Coronary artery (tissue), 2 donors: ENCODE results near the gene AKR1D1.

ENCODE experiments used
- DNase-seq: peaks from one replicate; pipeline ENCODE4 v3.0.0-alpha.2; 2017; ENCODE audit warnings: low spot score
- H3K27ac ChIP-seq, 2 donors: fragments of 200-600 bp; sonication (generic); one replicate each; pipeline ENCODE4 v1.5.1; 2016 to 2019
- H3K4me3 ChIP-seq: fragments of 200-600 bp; sonication (generic); 2 replicates; pipeline ENCODE4 v1.5.1; 2016; ENCODE audit warnings: mild to moderate bottlenecking, moderate library complexity
- TF ChIP-seq, protein P1 (sequence below): fragments of 200-600 bp; sonication (generic); IDR thresholded peaks from one replicate; pipeline ENCODE4 v1.5.1; 2019; ENCODE audit warnings: antibody characterized with exemption

AKR1D1 gene

DNA sequence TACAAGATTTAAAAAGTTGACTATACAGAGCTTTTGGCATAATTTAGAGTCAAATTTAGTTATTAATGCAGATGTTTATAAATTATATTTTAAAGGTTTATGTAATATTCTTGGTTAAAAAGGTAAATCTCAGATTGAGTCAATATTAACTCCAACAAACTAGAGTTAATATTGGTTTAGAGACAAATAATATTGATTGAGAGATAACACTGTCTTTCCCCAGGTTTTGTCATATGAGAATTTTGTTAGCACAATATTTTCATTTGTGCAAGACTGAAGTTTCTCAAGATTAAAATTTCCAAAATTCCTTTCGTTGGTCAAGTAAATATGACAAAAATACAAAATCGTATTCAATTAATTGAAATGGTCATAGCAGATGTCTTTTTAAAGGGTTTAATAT lies 12.9 kb upstream of the AKR1D1 start:
- Histone ChIP-seq H3K27ac (no peak overlapping the region), H3K4me3 (no peak overlapping the region)
- DNase-seq, result no peak
- TF ChIP-seq, protein P1, sequence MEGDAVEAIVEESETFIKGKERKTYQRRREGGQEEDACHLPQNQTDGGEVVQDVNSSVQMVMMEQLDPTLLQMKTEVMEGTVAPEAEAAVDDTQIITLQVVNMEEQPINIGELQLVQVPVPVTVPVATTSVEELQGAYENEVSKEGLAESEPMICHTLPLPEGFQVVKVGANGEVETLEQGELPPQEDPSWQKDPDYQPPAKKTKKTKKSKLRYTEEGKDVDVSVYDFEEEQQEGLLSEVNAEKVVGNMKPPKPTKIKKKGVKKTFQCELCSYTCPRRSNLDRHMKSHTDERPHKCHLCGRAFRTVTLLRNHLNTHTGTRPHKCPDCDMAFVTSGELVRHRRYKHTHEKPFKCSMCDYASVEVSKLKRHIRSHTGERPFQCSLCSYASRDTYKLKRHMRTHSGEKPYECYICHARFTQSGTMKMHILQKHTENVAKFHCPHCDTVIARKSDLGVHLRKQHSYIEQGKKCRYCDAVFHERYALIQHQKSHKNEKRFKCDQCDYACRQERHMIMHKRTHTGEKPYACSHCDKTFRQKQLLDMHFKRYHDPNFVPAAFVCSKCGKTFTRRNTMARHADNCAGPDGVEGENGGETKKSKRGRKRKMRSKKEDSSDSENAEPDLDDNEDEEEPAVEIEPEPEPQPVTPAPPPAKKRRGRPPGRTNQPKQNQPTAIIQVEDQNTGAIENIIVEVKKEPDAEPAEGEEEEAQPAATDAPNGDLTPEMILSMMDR, result no peak

DNA sequence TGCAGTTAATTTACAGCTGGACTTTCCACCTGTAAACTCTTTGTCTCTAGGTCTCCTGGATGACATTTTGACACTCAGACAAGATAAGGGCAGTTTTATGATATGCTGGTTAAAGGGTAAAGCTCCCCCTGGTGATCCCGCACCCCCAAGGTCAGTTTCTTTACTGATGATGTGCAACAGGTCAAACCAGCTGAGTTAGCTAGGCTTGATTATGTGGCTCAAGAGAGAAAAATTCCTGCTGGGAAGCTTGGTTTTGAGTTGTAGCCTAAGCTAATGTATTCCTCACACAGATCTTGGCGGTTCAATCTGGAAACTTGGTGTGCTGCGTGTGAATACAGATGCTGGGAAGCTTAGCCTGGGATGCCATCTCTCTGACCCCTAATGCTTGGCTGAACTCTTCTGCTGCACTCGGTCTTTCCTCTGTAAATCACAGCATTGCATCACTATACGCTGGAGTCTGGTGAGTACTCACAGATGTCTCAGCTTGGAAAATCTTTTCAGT lies 11.4 kb upstream of the AKR1D1 start:
- DNase-seq, result no peak
- Histone ChIP-seq H3K27ac (no peak overlapping the region), H3K4me3 (no peak overlapping the region)
- TF ChIP-seq, protein P1, result no peak

DNA sequence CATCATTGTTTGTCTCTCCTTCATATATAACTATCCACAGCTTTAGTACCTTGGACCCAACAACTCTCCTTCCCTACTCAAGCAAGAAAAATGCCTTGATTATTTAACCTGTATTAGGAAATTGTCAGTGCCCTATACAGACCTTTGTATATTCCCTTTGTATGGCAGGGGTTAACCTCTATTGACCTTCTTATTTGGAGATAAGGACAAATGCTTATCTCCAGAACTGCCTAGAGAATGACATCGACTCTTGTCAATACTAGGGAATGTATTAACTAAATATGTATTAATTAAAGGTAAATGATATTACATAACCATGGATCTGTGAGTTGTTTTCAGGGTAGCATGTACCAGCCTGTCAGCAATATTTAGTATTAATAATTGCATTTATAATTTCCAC lies 10.4 kb upstream of the AKR1D1 start:
- Histone ChIP-seq H3K27ac (no peak overlapping the region), H3K4me3 (no peak overlapping the region)
- TF ChIP-seq, protein P1, result no peak
- no peak for DNase-seq

DNA sequence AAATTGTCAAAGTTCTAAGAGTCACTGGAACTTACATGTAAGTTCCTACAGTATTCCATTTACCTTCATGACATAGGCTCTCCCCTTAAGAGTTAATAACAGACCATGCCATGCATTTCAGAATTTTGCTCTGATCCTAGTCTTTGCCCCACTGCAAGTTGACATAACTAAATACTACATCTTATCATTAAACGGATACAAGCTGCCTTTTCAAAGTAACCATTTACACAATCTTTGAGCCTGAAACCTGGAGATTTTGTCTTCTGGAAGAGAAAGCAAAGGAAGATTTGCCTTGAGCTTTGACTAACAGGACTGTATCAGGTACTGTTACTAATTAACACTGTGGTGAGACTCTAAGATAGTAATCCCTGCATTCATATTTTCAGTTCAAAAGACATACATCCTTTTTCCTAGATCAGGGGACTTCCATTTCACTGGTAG lies 9.3 kb upstream of the AKR1D1 start:
- no peak overlapping the region for H3K27ac ChIP-seq
- TF ChIP-seq, protein P1, result no peak
- DNase-seq, result no peak
- no peak overlapping the region for H3K4me3 ChIP-seq

DNA sequence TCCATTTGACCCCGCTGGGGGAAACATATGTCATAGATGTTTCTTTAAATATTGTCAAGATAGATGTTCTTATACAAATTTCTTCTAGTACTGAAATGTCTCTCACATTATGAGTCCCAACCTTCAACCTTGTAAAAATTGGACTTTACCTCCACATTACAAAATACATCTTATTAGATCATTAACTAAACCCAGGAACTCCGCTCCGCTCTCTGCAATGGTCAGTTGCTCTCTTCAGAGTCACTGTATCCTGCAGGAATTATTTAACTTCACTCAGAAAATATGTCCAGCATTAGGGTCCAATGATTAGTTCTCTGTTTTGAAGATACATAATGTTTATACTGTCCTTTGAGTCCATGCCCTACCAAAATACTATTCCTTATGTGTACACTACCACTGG lies 8.5 kb upstream of the AKR1D1 start:
- no peak for DNase-seq
- no peak overlapping the region for H3K27ac ChIP-seq

DNA sequence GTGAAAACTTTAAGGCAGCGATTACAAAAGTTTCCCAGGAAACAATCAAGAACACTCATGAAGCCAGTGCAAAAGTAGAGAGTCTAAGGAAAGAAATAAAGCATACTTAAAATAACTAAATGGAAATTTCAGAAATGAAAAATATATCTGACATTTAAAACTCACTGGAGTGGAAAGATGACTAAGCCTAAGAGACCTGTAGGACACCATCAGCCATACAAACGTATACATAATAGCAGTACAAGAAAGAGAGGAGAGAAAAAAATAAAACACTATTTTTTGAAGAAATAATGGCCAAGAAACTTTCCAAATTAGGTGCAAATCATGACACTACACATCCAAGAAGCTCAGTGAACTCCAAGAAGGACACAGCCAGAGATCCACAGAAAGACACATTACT lies 5.4 kb upstream of the AKR1D1 start:
- H3K27ac ChIP-seq, result no peak overlapping the region
- no peak overlapping the region for H3K4me3 ChIP-seq
- TF ChIP-seq, protein P1, result no peak
- no peak for DNase-seq

More for the DNA sequence above, 8.5 kb upstream of the AKR1D1 start:
- no peak overlapping the region for H3K4me3 ChIP-seq
- TF ChIP-seq, protein P1, result no peak

DNA sequence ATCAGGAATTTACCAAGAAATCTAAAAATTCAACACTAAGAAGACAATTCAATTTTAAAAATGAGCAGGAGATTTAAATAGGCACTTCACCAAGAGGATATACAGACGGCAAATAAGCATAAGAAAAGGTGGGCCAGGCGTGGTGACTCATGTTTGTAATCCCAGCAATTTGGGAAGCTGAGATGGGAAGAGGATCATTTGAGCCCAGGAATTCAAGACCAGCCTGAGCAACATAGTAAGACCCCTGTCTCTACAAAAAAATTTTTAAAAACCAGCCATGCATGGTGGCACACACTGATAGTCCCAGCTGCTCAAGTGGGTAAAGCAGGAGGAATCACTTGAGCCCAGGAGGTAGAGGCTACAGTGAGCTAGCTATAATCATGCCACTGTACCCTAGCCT lies 3.5 kb upstream of the AKR1D1 start:
- TF ChIP-seq, protein P1, result no peak
- Histone ChIP-seq H3K27ac (no peak overlapping the region), H3K4me3 (no peak overlapping the region)
- no peak for DNase-seq
